Measurements from ENCODE around the gene CDH19. TPM values are rescaled to one million over a fixed set of nuclear protein-coding genes. Genes with fewer than 3 reads are reported as not detected.

Gene CDH19, protein sequence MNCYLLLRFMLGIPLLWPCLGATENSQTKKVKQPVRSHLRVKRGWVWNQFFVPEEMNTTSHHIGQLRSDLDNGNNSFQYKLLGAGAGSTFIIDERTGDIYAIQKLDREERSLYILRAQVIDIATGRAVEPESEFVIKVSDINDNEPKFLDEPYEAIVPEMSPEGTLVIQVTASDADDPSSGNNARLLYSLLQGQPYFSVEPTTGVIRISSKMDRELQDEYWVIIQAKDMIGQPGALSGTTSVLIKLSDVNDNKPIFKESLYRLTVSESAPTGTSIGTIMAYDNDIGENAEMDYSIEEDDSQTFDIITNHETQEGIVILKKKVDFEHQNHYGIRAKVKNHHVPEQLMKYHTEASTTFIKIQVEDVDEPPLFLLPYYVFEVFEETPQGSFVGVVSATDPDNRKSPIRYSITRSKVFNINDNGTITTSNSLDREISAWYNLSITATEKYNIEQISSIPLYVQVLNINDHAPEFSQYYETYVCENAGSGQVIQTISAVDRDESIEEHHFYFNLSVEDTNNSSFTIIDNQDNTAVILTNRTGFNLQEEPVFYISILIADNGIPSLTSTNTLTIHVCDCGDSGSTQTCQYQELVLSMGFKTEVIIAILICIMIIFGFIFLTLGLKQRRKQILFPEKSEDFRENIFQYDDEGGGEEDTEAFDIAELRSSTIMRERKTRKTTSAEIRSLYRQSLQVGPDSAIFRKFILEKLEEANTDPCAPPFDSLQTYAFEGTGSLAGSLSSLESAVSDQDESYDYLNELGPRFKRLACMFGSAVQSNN
- total RNA-seq = 10 to 100 TPM in 1 of 4 donors, 1 to 10 TPM in 2, under 1 TPM in 1; 0.56 to 18.6 (median 2.9) TPM

GRCh38 chr18:66603941-66604627, at the start of gene CDH19:
Gene CDH19 (minus strand): TSS chr18:66604090. CDS start chr18:66572204, 31,886 bp downstream.
- TF ChIP-seq, protein P1, sequence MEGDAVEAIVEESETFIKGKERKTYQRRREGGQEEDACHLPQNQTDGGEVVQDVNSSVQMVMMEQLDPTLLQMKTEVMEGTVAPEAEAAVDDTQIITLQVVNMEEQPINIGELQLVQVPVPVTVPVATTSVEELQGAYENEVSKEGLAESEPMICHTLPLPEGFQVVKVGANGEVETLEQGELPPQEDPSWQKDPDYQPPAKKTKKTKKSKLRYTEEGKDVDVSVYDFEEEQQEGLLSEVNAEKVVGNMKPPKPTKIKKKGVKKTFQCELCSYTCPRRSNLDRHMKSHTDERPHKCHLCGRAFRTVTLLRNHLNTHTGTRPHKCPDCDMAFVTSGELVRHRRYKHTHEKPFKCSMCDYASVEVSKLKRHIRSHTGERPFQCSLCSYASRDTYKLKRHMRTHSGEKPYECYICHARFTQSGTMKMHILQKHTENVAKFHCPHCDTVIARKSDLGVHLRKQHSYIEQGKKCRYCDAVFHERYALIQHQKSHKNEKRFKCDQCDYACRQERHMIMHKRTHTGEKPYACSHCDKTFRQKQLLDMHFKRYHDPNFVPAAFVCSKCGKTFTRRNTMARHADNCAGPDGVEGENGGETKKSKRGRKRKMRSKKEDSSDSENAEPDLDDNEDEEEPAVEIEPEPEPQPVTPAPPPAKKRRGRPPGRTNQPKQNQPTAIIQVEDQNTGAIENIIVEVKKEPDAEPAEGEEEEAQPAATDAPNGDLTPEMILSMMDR (IDR thresholded peaks at IDR 0.05) = no peak
- ATAC-seq (ENCODE audit: low FRiP score) (no peak), DNase-seq (ENCODE audit: low spot score) (no peak)

DNA sequence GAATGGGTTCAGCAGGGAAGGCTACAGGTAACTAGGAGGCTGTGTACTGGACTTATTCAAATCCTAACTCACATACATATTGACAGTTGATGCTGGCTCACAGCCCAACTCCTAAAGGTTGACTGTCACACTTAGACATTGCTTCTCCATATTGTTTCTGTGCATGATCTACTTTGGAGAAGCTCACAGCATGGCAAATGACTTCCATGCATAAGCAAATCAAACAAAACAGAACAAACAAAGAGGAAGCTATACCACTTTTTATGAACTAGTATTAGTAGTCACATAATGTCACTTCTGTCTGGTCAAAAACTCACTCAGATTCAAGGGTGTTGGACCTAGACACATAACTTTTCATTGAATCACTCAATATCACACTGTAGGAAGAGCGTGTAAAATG, 43.8 kb upstream of the CDH19 start:
- ATAC-seq (ENCODE audit: low FRiP score) = no peak
- TF ChIP-seq, protein P1 (IDR thresholded peaks at IDR 0.05) = no peak
- no peak for DNase-seq (ENCODE audit: low spot score)

DNA sequence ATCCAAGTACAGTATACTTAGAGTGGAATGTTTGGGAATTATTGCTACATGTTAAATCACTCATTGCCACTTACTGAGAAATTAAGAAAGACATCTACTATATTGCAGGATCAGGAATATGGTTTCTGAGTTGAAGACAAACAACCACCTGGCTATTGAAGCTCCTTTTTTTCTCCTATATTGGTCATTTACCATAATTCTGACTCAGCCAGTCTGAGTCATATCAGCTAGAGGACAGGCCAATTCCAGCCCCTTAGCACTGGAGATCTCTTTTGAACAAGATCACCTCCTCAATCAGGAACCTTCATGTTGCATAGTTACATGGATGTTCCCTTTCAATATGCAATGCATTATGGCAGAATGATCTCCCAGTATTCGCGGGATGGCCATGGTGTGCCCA, 42.7 kb upstream of the CDH19 start:
- TF ChIP-seq, protein P1 (IDR thresholded peaks at IDR 0.05) = no peak
- ATAC-seq (ENCODE audit: low FRiP score) (no peak), DNase-seq (ENCODE audit: low spot score) (no peak)

GRCh38 chr18:66645983-66646382, 42.1 kb upstream of the CDH19 start:
- no peak for ATAC-seq (ENCODE audit: low FRiP score)
- DNase-seq (ENCODE audit: low spot score) = no peak
- TF ChIP-seq, protein P1 (IDR thresholded peaks at IDR 0.05) = no peak

DNA sequence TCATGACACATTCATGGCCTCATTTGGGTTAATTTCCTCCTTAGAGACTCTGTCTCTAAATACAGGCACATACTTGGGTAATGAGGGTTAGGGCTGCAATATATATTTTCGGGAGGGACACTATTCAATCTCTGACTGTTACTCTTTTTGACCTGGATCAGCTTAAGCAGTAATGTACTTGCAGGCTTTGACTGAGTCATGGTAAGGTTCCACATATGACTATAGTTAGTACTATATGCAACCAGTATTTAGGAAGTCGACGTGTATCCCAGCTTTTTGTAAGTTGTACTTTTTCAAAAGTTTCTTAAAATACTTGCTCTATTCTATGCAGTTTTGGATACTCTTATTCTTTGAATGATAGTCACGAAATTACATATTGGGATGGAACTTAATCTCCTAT, 37.2 kb upstream of the CDH19 start:
- DNase-seq (ENCODE audit: low spot score) = no peak
- no peak for ATAC-seq (ENCODE audit: low FRiP score)
- TF ChIP-seq, protein P1 (IDR thresholded peaks at IDR 0.05) = no peak

DNA sequence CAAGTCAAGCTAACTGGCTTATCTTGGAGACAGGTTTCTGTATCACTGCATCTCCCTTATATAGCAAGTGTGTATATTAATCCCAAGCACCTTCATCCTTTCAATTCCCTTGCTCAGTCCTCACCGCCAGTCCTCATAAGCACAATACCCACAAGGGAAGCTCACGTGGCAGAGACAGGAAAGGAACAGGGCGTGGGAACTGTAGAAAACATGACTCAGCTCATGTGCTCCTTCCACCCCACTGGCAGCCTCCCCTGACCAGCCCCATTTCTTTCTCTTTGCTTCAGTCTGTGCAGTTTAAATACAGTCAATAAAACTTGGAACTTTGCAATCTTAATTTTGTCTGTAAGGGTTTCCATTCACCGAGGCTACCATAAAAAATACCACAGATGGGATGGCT, 36.5 kb upstream of the CDH19 start:
- DNase-seq (ENCODE audit: low spot score) (no peak), ATAC-seq (ENCODE audit: low FRiP score) (no peak)
- TF ChIP-seq, protein P1 (IDR thresholded peaks at IDR 0.05) = no peak

Measured in omental fat pad (tissue), 4 donors.